Colonic mucosa (tissue), 4 donors: Measurements from ENCODE around the gene MAP3K10. TPM values are rescaled to one million over a fixed set of nuclear protein-coding genes. Genes with fewer than 3 reads are reported as not detected.

ENCODE experiments used
- DNase-seq: peaks from one replicate; pipeline ENCODE4 v3.0.0-alpha.2; 2020
- H3K27ac ChIP-seq: fragments of 200-600 bp; one replicate; pipeline ENCODE4 v1.8.0; 2021
- H3K27me3 ChIP-seq: fragments of 200-600 bp; one replicate; pipeline ENCODE4 v1.8.0; 2021
- H3K36me3 ChIP-seq: fragments of 200-600 bp; one replicate; pipeline ENCODE4 v1.8.0; 2021
- H3K4me1 ChIP-seq: fragments of 200-600 bp; one replicate; pipeline ENCODE4 v1.8.0; 2021; ENCODE audit warnings: mild to moderate bottlenecking
- H3K4me3 ChIP-seq: fragments of 200-600 bp; one replicate; pipeline ENCODE4 v1.8.0; 2021
- H3K9ac ChIP-seq, 2 donors: one replicate each; pipeline ENCODE4 v1.7.0; 2013; ENCODE audit warnings: control low read depth in 2 of 2, low read depth in 2 of 2, low read length in 2 of 2
- H3K9me3 ChIP-seq: fragments of 200-600 bp; one replicate; pipeline ENCODE4 v1.8.0; 2021
- CTCF ChIP-seq: fragments of 200-600 bp; IDR thresholded peaks from one replicate; pipeline ENCODE4 v1.8.0; 2022; ENCODE audit warnings: antibody characterized with exemption, mild to moderate bottlenecking
- intact Hi-C: fragments of 100-400 bp; cut with DNase I; formaldehyde crosslinking; loops from one replicate; pipeline ENCODE4 v1.14.1; 2022
- total RNA-seq, 2 donors: library from RNA; stranded (reverse); fragmentation: NEBNext Ultra II Directional in 1 of 2; extraction: Animal tissue kit (Norgen Biotek cat#: 25700) in 1 of 2; gene quantifications; one replicate each; pipeline ENCODE4 v1.2.1, GENCODE V29; 2021
- donor health status: healthy.
- donor health status: DM: no; HTN: no; CAD: no.
- donor health status: DM: no; HTN: no; CAD: no.

Gene MAP3K10
- total RNA-seq, 2 donors from 2014 or later = 9.1 to 10.9 TPM

GRCh38 chr19:40231057-40231456 is 39.8 kb downstream of the MAP3K10 start:
- intact Hi-C loops = no loop called here
- no peak for DNase-seq
- peaks cover 10% of the 10 kb centered on the region for H3K4me1 ChIP-seq
- no peaks in the 10 kb centered on the region for H3K36me3 ChIP-seq
- no peak overlapping the region for H3K27ac ChIP-seq
- H3K27me3 ChIP-seq = peaks cover 19% of the 10 kb centered on the region
- no peak for TF ChIP-seq CTCF
- H3K9me3 ChIP-seq = no peaks in the 10 kb centered on the region
- no peak overlapping the region for H3K4me3 ChIP-seq
- H3K9ac ChIP-seq = no peak overlapping the region

GRCh38 chr19:40231544-40232424 is 40.6 kb downstream of the MAP3K10 start:
- peaks cover 3% of the 10 kb centered on the region for H3K4me1 ChIP-seq
- H3K27me3 ChIP-seq = peaks cover 12% of the 10 kb centered on the region
- no peak overlapping the region for H3K27ac ChIP-seq
- H3K9me3 ChIP-seq = no peaks in the 10 kb centered on the region
- no peak overlapping the region for H3K9ac ChIP-seq
- no peak for DNase-seq
- no peak overlapping the region for H3K4me3 ChIP-seq
- no peaks in the 10 kb centered on the region for H3K36me3 ChIP-seq
- intact Hi-C loops = no loop called here
- no peak for TF ChIP-seq CTCF

- Histone ChIP-seq H3K4me1 (no peaks in the 10 kb centered on the region), H3K27me3 (peaks cover 5% of the 10 kb centered on the region), H3K9ac (no peak overlapping the region), H3K36me3 (no peaks in the 10 kb centered on the region), H3K9me3 (no peaks in the 10 kb centered on the region), H3K4me3 (no peak overlapping the region), H3K27ac (no peak overlapping the region)
- no peak for DNase-seq
- intact Hi-C loops = no loop called here
- no peak for TF ChIP-seq CTCF
Observed at GRCh38 chr19:40232479-40232878, 41.3 kb downstream of the MAP3K10 start.

- H3K9me3 ChIP-seq = no peaks in the 10 kb centered on the region
Observed at GRCh38 chr19:40232949-40233810, 42.0 kb downstream of the MAP3K10 start.

More at GRCh38 chr19:40232949-40233810, 42.0 kb downstream of the MAP3K10 start:
- Histone ChIP-seq H3K4me1 (no peaks in the 10 kb centered on the region), H3K4me3 (no peak overlapping the region), H3K27me3 (no peaks in the 10 kb centered on the region), H3K27ac (no peak overlapping the region), H3K9ac (no peak overlapping the region), H3K36me3 (peaks cover under 1% of the 10 kb centered on the region)
- intact Hi-C loops = no loop called here
- no peak for DNase-seq
- no peak for TF ChIP-seq CTCF
